GM12878 (cell line): ENCODE measurements around the gene IL37. TPM values are rescaled to one million over a fixed set of nuclear protein-coding genes. Genes with fewer than 3 reads are reported as not detected.
A peak's percentile ranks its signal among the peaks of the same experiment; 100 is the strongest.

Experiments
- ATAC-seq: fragments of 200-7000 bp; cut with Tn5 transposase; 3 replicates; pipeline ENCODE4 v1.9.1; 2020; ENCODE audit warnings: mild to moderate bottlenecking, moderate library complexity
- BruUV-seq: library from RNA; stranded (reverse); fragments of 400-500 nt; replicated peaks from 2 replicates; lab custom pipeline; 2021; lab: Mats Ljungman, UMichigan
- CTCF ChIA-PET: fragments of 300-600 bp; sonication (Branson Sonifier 250); formaldehyde crosslinking; extraction: SDS; loops from one replicate; lab custom pipeline; 2021; ENCODE audit warnings: inconsistent platforms; lab: Yijun Ruan, JAX
- POLR2A ChIA-PET: fragments of 350-600 bp; formaldehyde crosslinking; extraction: SDS; loops from one replicate; lab custom pipeline; 2021; ENCODE audit warnings: inconsistent platforms; lab: Charles Lee
- RAD21 ChIA-PET: fragments of 300-600 bp; sonication (Branson Sonifier 250); formaldehyde crosslinking; loops from one replicate; lab custom pipeline; 2023; ENCODE audit warnings: antibody characterized with exemption; ENCODE audit not compliant: unreplicated experiment; lab: Charles Lee
- SMC1A ChIA-PET: fragments of 300-600 bp; sonication (Branson Sonifier 250); formaldehyde crosslinking; loops from one replicate; lab custom pipeline; 2023; ENCODE audit not compliant: unreplicated experiment, uncharacterized antibody; lab: Charles Lee
- DNase-seq: peaks from one replicate; pipeline ENCODE4 v3.0.0-alpha.2; 2011; ENCODE audit warnings: low read depth, low spot score
- FAIRE-seq: peaks from 3 replicates; lab custom pipeline; 2011; peaks lifted over from hg19 to GRCh38; lab: Jason Lieb, UNC
- H2AFZ ChIP-seq: 2 replicates; pipeline ENCODE4 v1.6.0; 2011; ENCODE audit warnings: low read depth, low read length, control low read depth; ENCODE audit not compliant: control insufficient read depth
- H3K27ac ChIP-seq: 2 replicates; pipeline ENCODE4 v1.5.1; 2011; ENCODE audit warnings: control low read depth; ENCODE audit not compliant: control insufficient read depth, insufficient read depth
- H3K27me3 ChIP-seq, 2 experiments: replicated peaks in 1 of 2; 2 replicates each; pipeline versions ENCODE4 v1.6.0 to v1.6.1; 2011; ENCODE audit warnings: low read length in 1 of 2; ENCODE audit not compliant: control insufficient read depth in 2 of 2, insufficient read depth in 2 of 2
- H3K36me3 ChIP-seq, 2 experiments: 2 replicates each; pipeline ENCODE4 v1.5.1; 2011; ENCODE audit warnings: low read length in 1 of 2; ENCODE audit not compliant: control insufficient read depth in 2 of 2, insufficient read depth in 2 of 2
- H3K4me1 ChIP-seq: 2 replicates; pipeline ENCODE4 v1.6.1; 2011; ENCODE audit warnings: mild to moderate bottlenecking, low read length, moderate library complexity, mixed read lengths; ENCODE audit not compliant: control insufficient read depth, insufficient read depth
- H3K4me2 ChIP-seq: 2 replicates; pipeline ENCODE4 v1.6.0; 2011; ENCODE audit warnings: control low read depth; ENCODE audit not compliant: control insufficient read depth, insufficient read depth
- H3K4me3 ChIP-seq: fragments of 200-600 bp; sonication (generic); 2 replicates; pipeline ENCODE4 v1.5.1; 2016
- H3K79me2 ChIP-seq: 2 replicates; pipeline ENCODE4 v1.6.0; 2011; ENCODE audit warnings: low read length; ENCODE audit not compliant: control insufficient read depth, insufficient read depth
- H3K9ac ChIP-seq: 2 replicates; pipeline ENCODE4 v1.8.0; 2011; ENCODE audit warnings: low read length, control low read depth, mixed read lengths; ENCODE audit not compliant: control insufficient read depth, insufficient read depth
- H3K9me3 ChIP-seq: replicated peaks from 3 replicates; pipeline ENCODE4 v1.5.1; 2011; ENCODE audit warnings: mild to moderate bottlenecking, low read length; ENCODE audit not compliant: control insufficient read depth, insufficient read depth
- H4K20me1 ChIP-seq: 2 replicates; pipeline ENCODE4 v1.6.0; 2011; ENCODE audit not compliant: control insufficient read depth, insufficient read depth
- WGBS: methylation state at CpG from one replicate; pipeline ENCODE4 v1.1.6; 2016; ENCODE audit warnings: low lambda C conversion rate; ENCODE audit not compliant: insufficient replicate concordance, insufficient coverage; ENCODE audit errors: missing lambda C conversion rate; 5-methylcytosine and 5-hydroxymethylcytosine counted together
- in situ Hi-C: fragments of 300-500 bp; cut with MboI; formaldehyde crosslinking; loops from 9 replicates; pipeline ENCODE4 v1.14.3; 2018; ENCODE audit warnings: mixed read lengths
- intact Hi-C: fragments of 100-400 bp; cut with micrococcal nuclease; formaldehyde crosslinking; loops from one replicate; pipeline ENCODE4 v1.14.2; 2022; ENCODE audit not compliant: unreplicated experiment
- polyA plus RNA-seq, 11 experiments: library from polyadenylated mRNA; depleted of rRNA in 4 of 11; unstranded in 6 of 11; stranded (reverse) in 5 of 11; fragments of >200 nt; fragmentation: Nextera tagmentation in 4 of 11; fragmentation: Illumina TruSeq in 1 of 11; extraction: Ambion mirVana in 4 of 11; extraction: Trizol in 1 of 11; gene quantifications; 1 replicate in 1 of 11; 2 replicates in 10 of 11; pipeline versions ENCODE4 v1.2.1 to v1.2.3, GENCODE V29; 2011 to 2016; ENCODE audit warnings: inconsistent platforms in 2 of 11, missing spikeins in 2 of 11, low read depth in 1 of 11
- total RNA-seq, 4 experiments: library from RNA; depleted of rRNA in 3 of 4; stranded (reverse); fragments of >200 nt in 3 of 4; fragmentation: Illumina TruSeq in 1 of 4; extraction: Trizol in 1 of 4; gene quantifications; 2 replicates each; pipeline versions ENCODE4 v1.2.1 to v1.2.3, GENCODE V29; 2013 to 2021
- TF ChIP-seq, protein P1 (sequence below): fragments of 450-650 bp; IDR thresholded peaks from 2 replicates; pipeline ENCODE4 v1.6.1; 2016; ENCODE audit warnings: mild to moderate bottlenecking
- TF ChIP-seq, protein P2 (sequence below): IDR thresholded peaks from 2 replicates; pipeline ENCODE4 v1.6.1; 2012; ENCODE audit warnings: mild to moderate bottlenecking, low read depth, low read length

The IL37 gene
- total and polyA plus RNA-seq, 10 of the 15 experiments (the other 5 are each of a cell fraction or from before 2014, with no cell fraction given) = 0.41 to 0.54 TPM; not detected in 8

DNA sequence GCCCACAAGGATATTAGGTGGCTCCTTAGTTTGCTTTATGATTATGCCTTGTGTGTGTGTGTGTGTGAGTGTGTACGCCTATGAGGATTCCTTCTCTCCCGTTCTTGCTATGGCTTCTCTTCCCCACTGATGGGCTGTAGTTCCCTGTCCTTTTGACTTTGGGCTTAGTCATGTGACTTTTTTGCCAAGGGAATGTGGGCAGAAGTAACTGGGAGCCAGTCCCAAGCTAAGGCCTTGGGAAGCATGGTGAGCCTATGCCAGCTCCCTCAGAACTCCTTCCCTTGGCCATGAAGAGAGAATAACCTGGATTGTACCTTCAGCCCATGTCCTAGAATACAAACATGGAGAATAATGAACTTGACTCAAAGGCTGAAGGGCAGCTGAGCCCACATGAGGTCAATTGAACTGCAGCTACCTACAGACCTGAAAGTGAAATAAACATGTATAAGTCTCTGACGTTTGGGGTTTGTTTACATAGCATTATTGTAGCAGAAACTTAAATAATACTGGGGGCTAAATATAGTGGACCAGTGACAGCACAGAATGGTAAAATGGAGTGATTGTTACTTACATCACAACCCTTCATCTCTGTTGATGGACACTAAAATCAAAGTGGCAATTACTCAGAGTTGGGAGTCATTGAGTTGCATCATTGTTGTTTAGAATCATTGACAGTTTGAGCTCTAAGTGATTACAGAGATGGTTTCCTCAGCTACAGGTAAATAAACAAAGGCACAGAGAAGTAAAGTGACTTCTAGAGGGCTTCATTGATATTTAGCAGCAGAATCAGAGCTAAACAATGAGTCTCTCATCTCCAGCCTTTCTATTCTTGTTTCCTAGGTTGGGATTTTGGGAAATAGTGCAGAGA lies 51.6 kb downstream of the IL37 start:
- no peaks in the 10 kb centered on the region for H3K36me3 ChIP-seq
- no peak for DNase-seq
- H3K9me3 ChIP-seq = no peaks in the 10 kb centered on the region
- ATAC-seq = no peak; the same call in 1 of the 3 replicates
- no peaks in the 10 kb centered on the region for H4K20me1 ChIP-seq
- no peak overlapping the region for H3K4me2 ChIP-seq
- no peak overlapping the region for H3K4me3 ChIP-seq
- H3K4me1 ChIP-seq = no peaks in the 10 kb centered on the region
- BruUV-seq = no TSS peak
- intact Hi-C loops = no loop called here
- SMC1A ChIA-PET = interaction anchor here (2.0 kb wide), 1 partner anchor 21 kb away, joined by 6 read pairs; no protein-coding TSS in a partner anchor
- WGBS = 48% methylated on average over 3 of the region's 3 CpGs
- POLR2A ChIA-PET = no interaction called here
- no peak overlapping the region for H3K27ac ChIP-seq
- no peaks in the 10 kb centered on the region; a peak in 2 of 4 replicates for H3K27me3 ChIP-seq
- TF ChIP-seq, protein P1, sequence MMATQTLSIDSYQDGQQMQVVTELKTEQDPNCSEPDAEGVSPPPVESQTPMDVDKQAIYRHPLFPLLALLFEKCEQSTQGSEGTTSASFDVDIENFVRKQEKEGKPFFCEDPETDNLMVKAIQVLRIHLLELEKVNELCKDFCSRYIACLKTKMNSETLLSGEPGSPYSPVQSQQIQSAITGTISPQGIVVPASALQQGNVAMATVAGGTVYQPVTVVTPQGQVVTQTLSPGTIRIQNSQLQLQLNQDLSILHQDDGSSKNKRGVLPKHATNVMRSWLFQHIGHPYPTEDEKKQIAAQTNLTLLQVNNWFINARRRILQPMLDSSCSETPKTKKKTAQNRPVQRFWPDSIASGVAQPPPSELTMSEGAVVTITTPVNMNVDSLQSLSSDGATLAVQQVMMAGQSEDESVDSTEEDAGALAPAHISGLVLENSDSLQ = peak; percentile 22; the same call in 1 of the 2 replicates
- TF ChIP-seq, protein P2, sequence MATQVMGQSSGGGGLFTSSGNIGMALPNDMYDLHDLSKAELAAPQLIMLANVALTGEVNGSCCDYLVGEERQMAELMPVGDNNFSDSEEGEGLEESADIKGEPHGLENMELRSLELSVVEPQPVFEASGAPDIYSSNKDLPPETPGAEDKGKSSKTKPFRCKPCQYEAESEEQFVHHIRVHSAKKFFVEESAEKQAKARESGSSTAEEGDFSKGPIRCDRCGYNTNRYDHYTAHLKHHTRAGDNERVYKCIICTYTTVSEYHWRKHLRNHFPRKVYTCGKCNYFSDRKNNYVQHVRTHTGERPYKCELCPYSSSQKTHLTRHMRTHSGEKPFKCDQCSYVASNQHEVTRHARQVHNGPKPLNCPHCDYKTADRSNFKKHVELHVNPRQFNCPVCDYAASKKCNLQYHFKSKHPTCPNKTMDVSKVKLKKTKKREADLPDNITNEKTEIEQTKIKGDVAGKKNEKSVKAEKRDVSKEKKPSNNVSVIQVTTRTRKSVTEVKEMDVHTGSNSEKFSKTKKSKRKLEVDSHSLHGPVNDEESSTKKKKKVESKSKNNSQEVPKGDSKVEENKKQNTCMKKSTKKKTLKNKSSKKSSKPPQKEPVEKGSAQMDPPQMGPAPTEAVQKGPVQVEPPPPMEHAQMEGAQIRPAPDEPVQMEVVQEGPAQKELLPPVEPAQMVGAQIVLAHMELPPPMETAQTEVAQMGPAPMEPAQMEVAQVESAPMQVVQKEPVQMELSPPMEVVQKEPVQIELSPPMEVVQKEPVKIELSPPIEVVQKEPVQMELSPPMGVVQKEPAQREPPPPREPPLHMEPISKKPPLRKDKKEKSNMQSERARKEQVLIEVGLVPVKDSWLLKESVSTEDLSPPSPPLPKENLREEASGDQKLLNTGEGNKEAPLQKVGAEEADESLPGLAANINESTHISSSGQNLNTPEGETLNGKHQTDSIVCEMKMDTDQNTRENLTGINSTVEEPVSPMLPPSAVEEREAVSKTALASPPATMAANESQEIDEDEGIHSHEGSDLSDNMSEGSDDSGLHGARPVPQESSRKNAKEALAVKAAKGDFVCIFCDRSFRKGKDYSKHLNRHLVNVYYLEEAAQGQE = no peak
- TF ChIP-seq, all 136 proteins: peak for 1
- Histone ChIP-seq H2AFZ (no peak overlapping the region), H3K9ac (no peak overlapping the region), H3K79me2 (no peaks in the 10 kb centered on the region)
- CTCF ChIA-PET = interaction anchor here (0.9 to 5.3 kb wide), 3 partner anchors 21 to 493 kb away, joined by 3 to 54 read pairs (median 4); no protein-coding TSS in a partner anchor
- no peak for FAIRE-seq
- RAD21 ChIA-PET = no interaction called here
- in situ Hi-C loops = no loop called here
